PC-9 (cell line): ENCODE data around the gene PGD. TPM values are rescaled to one million over a fixed set of nuclear protein-coding genes. Genes with fewer than 3 reads are reported as not detected.

ENCODE experiments used
- BruUV-seq: library from RNA; stranded (reverse); fragments of 400-500 nt; replicated peaks from 2 replicates; lab custom pipeline; 2021; lab: Mats Ljungman, UMichigan
- CTCF ChIA-PET: fragments of 300-600 bp; sonication (Branson Sonifier 250); formaldehyde crosslinking; loops from one replicate; lab custom pipeline; 2022; ENCODE audit warnings: antibody characterized with exemption; lab: Charles Lee
- POLR2A ChIA-PET: fragments of 300-600 bp; sonication (Branson Sonifier 250); formaldehyde crosslinking; loops from one replicate; lab custom pipeline; 2022; ENCODE audit warnings: antibody characterized with exemption; ENCODE audit not compliant: unreplicated experiment; lab: Charles Lee
- DNase-seq, 2 experiments: peaks; one replicate each; pipeline versions ENCODE4 v3.0.0 to v3.0.0-alpha.2; 2015 to 2022; ENCODE audit warnings: mixed read lengths in 1 of 2
- H2AFZ ChIP-seq: fragments of 200-600 bp; sonication (generic); 2 replicates; pipeline ENCODE4 v1.8.1; 2017; ENCODE audit warnings: antibody characterized with exemption
- H3F3A ChIP-seq: fragments of 200-600 bp; sonication (generic); 2 replicates; pipeline ENCODE4 v1.8.1; 2017; ENCODE audit warnings: antibody characterized with exemption, mild to moderate bottlenecking, low read depth; ENCODE audit not compliant: insufficient read depth
- H3K27ac ChIP-seq: fragments of 200-600 bp; sonication (generic); 2 replicates; pipeline ENCODE4 v1.6.1; 2016; ENCODE audit warnings: mixed run types
- H3K27me3 ChIP-seq: fragments of 200-600 bp; sonication (generic); 2 replicates; pipeline ENCODE4 v1.6.1; 2016; ENCODE audit warnings: low read depth, mixed run types; ENCODE audit not compliant: insufficient read depth
- H3K36me3 ChIP-seq: fragments of 200-600 bp; sonication (generic); 2 replicates; pipeline ENCODE4 v1.6.1; 2016; ENCODE audit warnings: low read depth, mixed run types
- H3K4me1 ChIP-seq: fragments of 200-600 bp; sonication (generic); replicated peaks from 2 replicates; pipeline ENCODE4 v1.6.1; 2016; ENCODE audit warnings: mixed run types; ENCODE audit not compliant: insufficient read depth
- H3K4me2 ChIP-seq: fragments of 200-600 bp; sonication (generic); 2 replicates; pipeline ENCODE4 v1.6.1; 2017; ENCODE audit warnings: mixed run types
- H3K4me3 ChIP-seq: fragments of 200-600 bp; sonication (generic); 2 replicates; pipeline ENCODE4 v1.6.1; 2016; ENCODE audit warnings: mixed run types
- H3K79me2 ChIP-seq: fragments of 200-600 bp; sonication (generic); 2 replicates; pipeline ENCODE4 v1.6.1; 2017; ENCODE audit warnings: low read depth, mixed run types
- H3K9me2 ChIP-seq: fragments of 200-600 bp; sonication (generic); 2 replicates; pipeline ENCODE4 v1.8.1; 2017; ENCODE audit warnings: mild to moderate bottlenecking; ENCODE audit not compliant: insufficient read depth
- H3K9me3 ChIP-seq: fragments of 200-600 bp; sonication (generic); 2 replicates; pipeline ENCODE4 v1.8.1; 2016; ENCODE audit warnings: low read depth; ENCODE audit not compliant: insufficient read depth
- H4K20me1 ChIP-seq: fragments of 200-600 bp; sonication (generic); 2 replicates; pipeline ENCODE4 v1.8.1; 2017; ENCODE audit not compliant: insufficient read depth
- EZH2 ChIP-seq: fragments of 200-600 bp; sonication (generic); IDR thresholded peaks from 2 replicates; pipeline ENCODE4 v1.8.0; 2017; ENCODE audit warnings: antibody characterized with exemption, low read depth
- intact Hi-C: fragments of 100-400 bp; cut with micrococcal nuclease; formaldehyde crosslinking; loops from one replicate; pipeline ENCODE4 v1.10.0; 2022; ENCODE audit not compliant: unreplicated experiment
- total RNA-seq: library from RNA; stranded (reverse); gene quantifications from 2 replicates; pipeline ENCODE4 v1.2.3, GENCODE V29; 2021
- TF ChIP-seq, protein P1 (sequence below): fragments of 200-600 bp; sonication (generic); conservative IDR thresholded peaks from 2 replicates; pipeline ENCODE4 v1.6.1; 2017; ENCODE audit warnings: mixed run types, antibody characterized with exemption, mild to moderate bottlenecking, moderate library complexity

Gene PGD
- total RNA-seq, 1 experiment from 2014 or later, result 526 TPM

- Histone ChIP-seq H3F3A (no peaks in the 10 kb centered on the region), H3K36me3 (no peaks in the 10 kb centered on the region), H3K4me1 (no peaks in the 10 kb centered on the region), H2AFZ (no peak overlapping the region), H3K4me3 (no peak overlapping the region), H3K27me3 (no peaks in the 10 kb centered on the region), H3K9me3 (no peaks in the 10 kb centered on the region), H3K79me2 (no peaks in the 10 kb centered on the region), H4K20me1 (no peaks in the 10 kb centered on the region), H3K27ac (no peak overlapping the region), H3K4me2 (no peak overlapping the region), H3K9me2 (no peaks in the 10 kb centered on the region)
- no peak for DNase-seq
- no peak for TF ChIP-seq EZH2
- TF ChIP-seq, protein P1, sequence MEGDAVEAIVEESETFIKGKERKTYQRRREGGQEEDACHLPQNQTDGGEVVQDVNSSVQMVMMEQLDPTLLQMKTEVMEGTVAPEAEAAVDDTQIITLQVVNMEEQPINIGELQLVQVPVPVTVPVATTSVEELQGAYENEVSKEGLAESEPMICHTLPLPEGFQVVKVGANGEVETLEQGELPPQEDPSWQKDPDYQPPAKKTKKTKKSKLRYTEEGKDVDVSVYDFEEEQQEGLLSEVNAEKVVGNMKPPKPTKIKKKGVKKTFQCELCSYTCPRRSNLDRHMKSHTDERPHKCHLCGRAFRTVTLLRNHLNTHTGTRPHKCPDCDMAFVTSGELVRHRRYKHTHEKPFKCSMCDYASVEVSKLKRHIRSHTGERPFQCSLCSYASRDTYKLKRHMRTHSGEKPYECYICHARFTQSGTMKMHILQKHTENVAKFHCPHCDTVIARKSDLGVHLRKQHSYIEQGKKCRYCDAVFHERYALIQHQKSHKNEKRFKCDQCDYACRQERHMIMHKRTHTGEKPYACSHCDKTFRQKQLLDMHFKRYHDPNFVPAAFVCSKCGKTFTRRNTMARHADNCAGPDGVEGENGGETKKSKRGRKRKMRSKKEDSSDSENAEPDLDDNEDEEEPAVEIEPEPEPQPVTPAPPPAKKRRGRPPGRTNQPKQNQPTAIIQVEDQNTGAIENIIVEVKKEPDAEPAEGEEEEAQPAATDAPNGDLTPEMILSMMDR, result no peak
- BruUV-seq, result no TSS peak
- intact Hi-C loops, result no loop called here
- POLR2A ChIA-PET, result interaction anchor here (0.5 kb wide), 1 partner anchor 132 kb away, joined by 6 read pairs; no protein-coding TSS in a partner anchor
- CTCF ChIA-PET, result no interaction called here
Observed at GRCh38 chr1:10360045-10360444, 38.8 kb upstream of the PGD start.

- no peak overlapping the region for H3K4me2 ChIP-seq
- H3K27me3 ChIP-seq, result no peaks in the 10 kb centered on the region
- no peaks in the 10 kb centered on the region for H4K20me1 ChIP-seq
- CTCF ChIA-PET, result no interaction called here
- no peaks in the 10 kb centered on the region for H3K9me2 ChIP-seq
- no peak overlapping the region for H3K4me3 ChIP-seq
- TF ChIP-seq, protein P1, result no peak
- TF ChIP-seq EZH2, result no peak
- intact Hi-C loops, result no loop called here
- no peaks in the 10 kb centered on the region for H3F3A ChIP-seq
- POLR2A ChIA-PET, result no interaction called here
- no peak overlapping the region for H3K27ac ChIP-seq
- no peaks in the 10 kb centered on the region for H3K79me2 ChIP-seq
- H3K36me3 ChIP-seq, result no peaks in the 10 kb centered on the region
- H3K9me3 ChIP-seq, result no peaks in the 10 kb centered on the region
- DNase-seq, result no peak
- H3K4me1 ChIP-seq, result no peaks in the 10 kb centered on the region
- H2AFZ ChIP-seq, result no peak overlapping the region
- no TSS peak for BruUV-seq
Observed at GRCh38 chr1:10361515-10361914, 37.3 kb upstream of the PGD start.

DNA sequence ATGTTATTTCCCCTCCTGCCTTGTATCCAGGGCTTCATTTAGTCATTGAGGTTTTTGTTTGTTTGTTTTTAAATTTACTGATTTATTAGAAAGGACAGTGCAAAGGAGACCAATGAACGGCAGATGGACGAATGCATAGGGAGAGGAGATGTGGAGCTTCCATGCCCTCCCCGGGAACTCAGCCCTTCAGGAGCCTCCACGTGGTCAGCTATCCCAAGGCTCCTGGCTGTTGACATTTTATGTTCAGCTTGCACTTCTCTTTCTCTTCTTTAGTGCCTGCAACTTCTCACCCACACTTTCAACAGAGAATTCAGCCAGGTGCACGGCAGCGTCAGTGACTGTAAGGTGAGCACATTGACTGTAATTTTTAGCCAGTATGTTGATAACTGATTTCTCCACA, 30.7 kb upstream of the PGD start:
- no peaks in the 10 kb centered on the region for H3K9me3 ChIP-seq
- H3F3A ChIP-seq, result no peaks in the 10 kb centered on the region
- DNase-seq, result no peak
- H3K36me3 ChIP-seq, result no peaks in the 10 kb centered on the region
- no peaks in the 10 kb centered on the region for H4K20me1 ChIP-seq
- H3K27ac ChIP-seq, result no peak overlapping the region
- no peaks in the 10 kb centered on the region for H3K4me1 ChIP-seq
- H3K4me3 ChIP-seq, result no peak overlapping the region
- H3K79me2 ChIP-seq, result no peaks in the 10 kb centered on the region
- no peak overlapping the region for H2AFZ ChIP-seq
- no peaks in the 10 kb centered on the region for H3K27me3 ChIP-seq
- H3K9me2 ChIP-seq, result no peaks in the 10 kb centered on the region
- CTCF ChIA-PET, result no interaction called here
- TF ChIP-seq, protein P1, result no peak
- no peak overlapping the region for H3K4me2 ChIP-seq
- POLR2A ChIA-PET, result no interaction called here
- BruUV-seq, result no TSS peak
- intact Hi-C loops, result no loop called here
